HEK293T (cell line): ENCODE results near the gene CTNNA2.

Source experiments
- ARNT ChIP-seq: fragments of 450-650 bp; IDR thresholded peaks from 2 replicates; pipeline ENCODE4 v1.6.1; 2017; ENCODE audit warnings: mild to moderate bottlenecking
- CTBP1 ChIP-seq: fragments of 450-650 bp; IDR thresholded peaks from 2 replicates; pipeline ENCODE4 v1.6.1; 2016; ENCODE audit warnings: borderline replicate concordance
- FOXA1 ChIP-seq: fragments of 450-650 bp; IDR thresholded peaks from 2 replicates; pipeline ENCODE4 v1.6.1; 2016; ENCODE audit warnings: mild to moderate bottlenecking
- FOXM1 ChIP-seq: fragments of 450-650 bp; IDR thresholded peaks from 2 replicates; pipeline ENCODE4 v1.6.1; 2017; ENCODE audit warnings: mild to moderate bottlenecking, borderline replicate concordance
- SUZ12 ChIP-seq: fragments of 450-650 bp; IDR thresholded peaks from 2 replicates; pipeline ENCODE4 v1.6.1; 2016; ENCODE audit warnings: mild to moderate bottlenecking

GRCh38 chr2:79799729-79800128, 286.9 kb downstream of the CTNNA2 start:
- no peak for TF ChIP-seq FOXM1
- TF ChIP-seq ARNT, result no peak
- TF ChIP-seq SUZ12, result no peak
- TF ChIP-seq CTBP1, result no peak
- TF ChIP-seq FOXA1, result no peak
